NCI-H2196 treated with DMSO at 0.1 percent for 48 hours (cell line): Measurements from ENCODE around the gene UNC50.
A peak's percentile ranks its signal among the peaks of the same experiment; 100 is the strongest.
"Not testable (repeated sequence)": the region's sequence is repeated elsewhere in the genome, so short reads cannot be mapped to it uniquely, and the experiment has no call there.

ENCODE experiments used
- DNase-seq: peaks from one replicate; lab custom pipeline; 2025; ENCODE audit not compliant: unreplicated experiment; lab: John Stamatoyannopoulos, UW

The UNC50 gene

GRCh38 chr2:98576666-98577312 lies 31.6 kb upstream of the UNC50 start:
- no peak for DNase-seq

DNA sequence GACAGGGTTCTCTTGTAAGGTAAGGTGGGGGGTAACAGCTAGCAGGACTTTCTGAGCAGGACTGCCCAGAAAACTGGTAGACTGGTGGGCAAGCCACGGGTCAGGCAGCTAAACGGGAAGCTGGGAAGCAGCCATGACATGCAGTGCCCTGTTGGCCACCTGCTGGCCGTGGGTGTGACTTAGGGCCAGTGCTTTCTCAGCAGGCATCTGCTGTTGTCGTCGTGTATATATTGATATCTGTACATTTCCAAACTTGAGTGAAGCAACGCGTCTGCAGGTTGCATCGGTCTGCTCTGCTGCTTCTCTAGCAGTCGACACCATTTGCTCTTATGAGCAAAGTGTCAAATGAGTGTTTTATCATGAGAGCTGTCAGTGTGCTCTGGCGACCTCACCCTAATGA lies 31.1 kb upstream of the UNC50 start:
- DNase-seq: no peak

GRCh38 chr2:98578231-98578630 lies 30.2 kb upstream of the UNC50 start:
- DNase-seq: no peak

GRCh38 chr2:98579926-98580325 lies 28.5 kb upstream of the UNC50 start:
- no peak for DNase-seq

DNA sequence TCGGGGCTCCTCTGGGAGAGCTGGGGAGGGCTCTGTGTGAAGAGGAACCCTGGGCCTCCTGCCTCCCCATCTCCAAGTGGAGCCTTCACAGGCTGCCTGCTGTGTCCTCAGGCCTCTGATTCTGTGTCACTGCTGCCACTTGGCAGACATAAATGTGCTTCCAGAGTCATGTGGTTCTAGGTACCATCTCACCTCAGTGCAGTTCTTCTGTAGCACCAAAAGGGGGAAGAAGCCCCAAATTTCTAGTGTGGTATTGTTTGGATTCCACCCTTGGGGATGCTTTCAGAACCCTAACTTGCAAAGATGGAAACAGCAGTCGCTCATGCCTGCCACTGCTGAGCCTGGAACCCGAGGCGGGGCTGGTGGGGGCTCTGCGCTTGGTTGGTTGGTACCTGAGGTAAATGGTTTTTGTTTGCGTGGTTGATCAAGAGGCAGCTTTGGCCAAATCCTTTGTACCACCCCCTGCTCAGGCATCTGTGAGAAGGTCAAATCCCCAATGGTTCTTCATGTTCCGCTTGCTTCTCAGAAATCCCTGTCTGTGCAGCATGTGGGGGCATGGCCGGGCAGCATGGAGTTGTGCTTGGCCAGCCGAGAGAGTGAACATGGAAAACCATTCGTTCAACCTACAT lies 27.6 kb upstream of the UNC50 start:
- no peak for DNase-seq

DNA sequence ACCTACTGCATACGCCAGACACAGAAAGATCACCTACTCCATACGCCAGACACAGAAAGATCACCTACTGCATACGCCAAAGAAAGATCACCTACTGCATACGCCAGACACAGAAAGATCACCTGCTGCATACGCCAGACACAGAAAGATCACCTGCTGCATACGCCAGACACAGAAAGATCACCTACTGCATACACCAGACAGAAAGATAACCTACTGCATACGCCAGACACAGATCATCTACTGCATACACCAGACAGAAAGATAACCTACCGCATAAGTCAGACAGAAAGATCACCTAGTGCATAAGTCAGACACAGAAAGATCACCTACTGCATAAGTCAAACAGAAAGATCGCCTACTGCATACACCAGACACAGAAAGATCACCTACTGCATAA lies 25.9 kb upstream of the UNC50 start:
- DNase-seq: no peak

DNA sequence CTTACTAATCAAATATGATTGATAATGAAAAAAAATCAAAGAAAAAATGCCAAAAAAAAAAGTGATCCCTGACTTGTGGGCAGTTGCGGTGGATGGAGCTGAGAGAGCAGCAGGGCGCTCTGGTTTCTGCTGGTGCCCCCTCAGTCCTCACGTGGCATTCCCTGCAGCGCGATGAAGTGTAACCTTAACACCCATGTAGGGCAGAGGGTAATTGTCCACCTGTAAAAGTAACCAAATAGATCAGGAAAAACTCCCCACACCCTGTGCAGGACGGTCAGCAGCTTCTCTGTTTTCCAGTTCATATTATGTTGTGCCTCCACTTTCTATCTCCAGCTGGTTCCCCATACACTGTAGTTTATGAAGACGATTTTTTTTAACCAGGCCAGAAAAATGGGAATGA lies 25.1 kb upstream of the UNC50 start:
- no peak for DNase-seq

GRCh38 chr2:98583816-98584618 lies 24.4 kb upstream of the UNC50 start:
- no peak for DNase-seq

DNA sequence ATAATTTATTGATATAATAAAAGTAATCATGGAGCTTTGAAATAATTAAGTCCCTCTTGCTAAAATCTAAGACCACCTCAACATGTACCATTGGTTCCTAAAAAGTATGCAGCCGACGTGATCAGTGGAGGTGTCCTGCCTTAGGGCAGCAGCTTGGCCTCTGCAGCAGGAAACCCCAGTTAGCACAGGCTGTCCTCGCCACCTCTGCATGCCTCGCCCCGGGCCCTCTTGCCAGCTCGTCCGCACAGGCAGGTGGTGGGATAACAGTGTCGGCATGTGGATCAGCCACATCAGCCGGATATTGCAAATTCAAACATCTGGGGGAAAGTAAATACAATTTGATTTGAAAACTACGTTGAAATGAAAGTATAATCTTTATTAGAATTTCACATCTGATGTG lies 23.0 kb upstream of the UNC50 start:
- no peak for DNase-seq

DNA sequence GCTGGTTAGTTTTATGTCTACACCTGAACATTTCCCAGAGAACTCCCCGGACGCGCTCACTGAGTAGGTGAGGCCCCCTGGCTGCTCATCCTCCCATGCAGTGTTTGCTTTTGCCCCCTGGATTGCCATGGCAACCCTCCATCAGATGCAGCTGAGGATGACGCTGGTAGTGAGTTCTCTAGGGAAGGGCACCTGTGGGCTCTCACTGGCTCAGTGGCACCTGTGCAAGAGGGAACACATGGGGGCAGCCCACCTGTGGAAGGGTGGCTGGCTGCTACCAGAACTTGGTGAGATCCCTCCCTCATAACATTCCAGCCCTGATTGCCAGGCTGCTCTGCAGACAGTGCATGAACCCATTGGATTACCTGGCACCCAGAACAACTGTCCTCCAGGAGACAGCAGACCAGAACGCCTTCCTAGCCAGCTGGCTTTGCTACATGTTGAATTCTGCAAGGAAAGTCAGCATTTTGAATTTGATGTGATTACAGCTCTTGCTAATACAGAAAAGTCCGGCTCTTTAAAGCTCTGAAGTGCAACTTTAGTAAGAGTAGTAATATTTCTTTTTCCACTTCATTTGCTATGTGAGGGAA lies 21.7 kb upstream of the UNC50 start:
- no peak for DNase-seq

GRCh38 chr2:98588880-98589431 lies 19.4 kb upstream of the UNC50 start:
- no peak for DNase-seq

DNA sequence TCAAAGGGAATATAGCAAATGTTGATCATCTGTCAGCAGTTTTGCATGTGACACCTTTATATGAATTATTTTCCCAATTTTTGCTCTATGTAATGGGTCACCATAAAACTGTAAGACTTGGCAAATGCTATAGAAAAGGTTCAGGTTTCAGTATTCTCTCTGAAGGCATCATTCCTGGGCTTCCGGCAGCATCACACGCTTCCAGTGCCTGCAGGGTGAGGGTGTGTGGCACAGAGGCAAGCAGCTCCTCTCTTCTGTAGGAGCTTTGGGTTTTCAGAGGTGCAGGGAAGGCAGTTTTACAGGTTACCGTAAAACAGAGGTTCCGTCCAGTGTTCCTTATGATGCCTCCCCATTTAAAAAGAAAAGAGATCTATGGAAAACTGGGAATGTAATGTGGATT lies 18.9 kb upstream of the UNC50 start:
- DNase-seq: no peak

- no peak for DNase-seq
These were observed 15.8 kb upstream of the UNC50 start for GRCh38 chr2:98592565-98592964.

- DNase-seq: not testable (repeated sequence)
These were observed 13.7 kb upstream of the UNC50 start for GRCh38 chr2:98594665-98595064.

- DNase-seq: no peak
These were observed 9.5 kb upstream of the UNC50 start for GRCh38 chr2:98598781-98599428.

- DNase-seq: peak; percentile 22
These were observed 6.8 kb upstream of the UNC50 start for GRCh38 chr2:98601532-98602132.

- DNase-seq: no peak
These were observed 3.8 kb upstream of the UNC50 start for GRCh38 chr2:98604547-98604946.

GRCh38 chr2:98605076-98605475 lies 3.3 kb upstream of the UNC50 start:
- DNase-seq: no peak

DNA sequence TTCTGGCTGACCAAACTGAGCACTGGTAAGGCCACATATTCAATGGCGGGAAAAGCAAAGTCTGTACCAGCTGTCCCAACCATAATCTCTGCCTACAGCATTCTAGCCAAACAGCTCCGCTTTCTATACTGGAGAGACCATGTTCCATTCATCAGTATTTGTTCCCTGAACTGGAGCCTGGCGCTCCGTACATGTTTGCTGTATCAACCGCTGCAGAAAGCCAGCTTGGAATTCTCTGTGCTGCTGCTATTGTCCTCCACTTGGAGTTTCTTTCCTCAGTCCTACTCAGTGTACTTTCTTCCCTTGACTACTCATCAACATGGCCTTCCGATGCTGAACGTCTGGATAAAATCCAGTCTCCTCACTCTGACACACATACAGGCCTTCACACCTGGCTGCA lies 2.0 kb upstream of the UNC50 start:
- DNase-seq: no peak

- no peak for DNase-seq
These were observed 1.3 kb upstream of the UNC50 start for GRCh38 chr2:98607104-98607503.

- no peak for DNase-seq
These were observed 661 bp upstream of the UNC50 start for GRCh38 chr2:98607741-98608115.
